GM21423 (cell line): ENCODE data around the gene TRANK1.
A peak's percentile ranks its signal among the peaks of the same experiment; 100 is the strongest.

Source experiments
- ATAC-seq: cut with Tn5 transposase; IDR thresholded peaks from one replicate; pipeline ENCODE4 v1.9.1; 2021; ENCODE audit warnings: mild to moderate bottlenecking, moderate library complexity; ENCODE audit not compliant: unreplicated experiment

Gene TRANK1

GRCh38 chr3:36813305-36813704 is 131.5 kb downstream of the TRANK1 start:
- ATAC-seq: no peak

- no peak for ATAC-seq
These were observed 132.6 kb downstream of the TRANK1 start for GRCh38 chr3:36812240-36812639.

- ATAC-seq: no peak
These were observed 133.1 kb downstream of the TRANK1 start for GRCh38 chr3:36811768-36812167.

- no peak for ATAC-seq
These were observed 140.4 kb downstream of the TRANK1 start for GRCh38 chr3:36804295-36805055.

GRCh38 chr3:36803091-36803791 is 141.6 kb downstream of the TRANK1 start:
- no peak for ATAC-seq

GRCh38 chr3:36800533-36801116 is 144.2 kb downstream of the TRANK1 start:
- no peak for ATAC-seq

GRCh38 chr3:36796881-36797280 is 148.0 kb downstream of the TRANK1 start:
- no peak for ATAC-seq

- no peak for ATAC-seq
These were observed 148.7 kb downstream of the TRANK1 start for GRCh38 chr3:36796161-36796560.

GRCh38 chr3:36795622-36796021 is 149.2 kb downstream of the TRANK1 start:
- ATAC-seq: no peak

- ATAC-seq: no peak
These were observed 152.5 kb downstream of the TRANK1 start for GRCh38 chr3:36792342-36792741.

GRCh38 chr3:36790765-36791164 is 154.1 kb downstream of the TRANK1 start:
- ATAC-seq: no peak

- ATAC-seq: no peak
These were observed 157.6 kb downstream of the TRANK1 start for GRCh38 chr3:36786921-36787890.

GRCh38 chr3:36784138-36784635 is 160.7 kb downstream of the TRANK1 start:
- no peak for ATAC-seq

GRCh38 chr3:36777424-36778218 is 167.2 kb downstream of the TRANK1 start:
- ATAC-seq: peak; percentile 76
